Fibroblast of lung (primary cell): Measurements from ENCODE around the gene ARHGEF6. TPM values are rescaled to one million over a fixed set of nuclear protein-coding genes. Genes with fewer than 3 reads are reported as not detected.

Source experiments
- DNase-seq, 2 donors: peaks; one replicate each; pipeline versions ENCODE4 v3.0.0 to v3.0.0-alpha.2; 2010; ENCODE audit warnings: low read depth in 2 of 2
- H2AFZ ChIP-seq: 2 replicates; pipeline ENCODE4 v1.5.1; 2012; ENCODE audit warnings: low read length, control low read depth, inconsistent platforms
- H3K27ac ChIP-seq: 2 replicates; pipeline ENCODE4 v1.5.1; 2011; ENCODE audit warnings: low read length, control low read depth; ENCODE audit not compliant: insufficient read depth
- H3K27me3 ChIP-seq: 2 replicates; pipeline ENCODE4 v1.5.1; 2011; ENCODE audit warnings: mild to moderate bottlenecking, low read length; ENCODE audit not compliant: control insufficient read depth, insufficient read depth
- H3K36me3 ChIP-seq: 2 replicates; pipeline ENCODE4 v1.5.1; 2011; ENCODE audit warnings: low read length; ENCODE audit not compliant: control insufficient read depth, insufficient read depth
- H3K4me1 ChIP-seq: 2 replicates; pipeline ENCODE4 v1.5.1; 2011; ENCODE audit warnings: low read length; ENCODE audit not compliant: control insufficient read depth, insufficient read depth; ENCODE audit errors: extremely low read depth
- H3K4me2 ChIP-seq: 2 replicates; pipeline ENCODE4 v1.5.1; 2011; ENCODE audit warnings: low read length, control low read depth; ENCODE audit not compliant: insufficient read depth; ENCODE audit errors: extremely low read depth
- H3K4me3 ChIP-seq, 4 experiments: fragments of 200-600 bp in 1 of 4; sonication (generic) in 1 of 4; replicated peaks in 1 of 4; 2 replicates each; pipeline ENCODE4 v1.5.1; 2011 to 2016; ENCODE audit warnings: low read length in 4 of 4, low read depth in 3 of 4, mild to moderate bottlenecking in 3 of 4, control low read depth in 2 of 4, inconsistent platforms in 1 of 4, mixed read lengths in 1 of 4; ENCODE audit not compliant: insufficient read depth in 1 of 4; ENCODE audit errors: control extremely low read depth in 1 of 4
- H3K79me2 ChIP-seq: 2 replicates; pipeline ENCODE4 v1.5.1; 2012; ENCODE audit warnings: mild to moderate bottlenecking, low read length, inconsistent platforms; ENCODE audit not compliant: control insufficient read depth, insufficient read depth
- H3K9ac ChIP-seq: 2 replicates; pipeline ENCODE4 v1.5.1; 2011; ENCODE audit warnings: mild to moderate bottlenecking, low read length, control low read depth; ENCODE audit not compliant: insufficient read depth
- H3K9me3 ChIP-seq: 2 replicates; pipeline ENCODE4 v1.5.1; 2012; ENCODE audit warnings: low read depth, low read length; ENCODE audit not compliant: control insufficient read depth, insufficient read depth
- H4K20me1 ChIP-seq: 2 replicates; pipeline ENCODE4 v1.5.1; 2011; ENCODE audit warnings: low read length; ENCODE audit not compliant: control insufficient read depth, insufficient read depth; ENCODE audit errors: extremely low read depth
- CTCF ChIP-seq, 2 donors: IDR thresholded peaks in 1 of 2; conservative IDR thresholded peaks in 1 of 2; 1 replicate in 1 of 2; 2 replicates in 1 of 2; pipeline ENCODE4 v1.5.1; 2011 to 2012; ENCODE audit warnings: low read length in 2 of 2, control low read depth in 1 of 2, inconsistent platforms in 1 of 2, low read depth in 1 of 2, mild to moderate bottlenecking in 1 of 2
- EZH2 ChIP-seq: IDR thresholded peaks from 2 replicates; pipeline ENCODE4 v1.5.1; 2012; ENCODE audit warnings: low read length, control low read depth, mild to moderate bottlenecking; ENCODE audit errors: missing control alignments
- polyA plus RNA-seq, 2 donors: library from polyadenylated mRNA; depleted of rRNA in 1 of 2; stranded (reverse) in 1 of 2; unstranded in 1 of 2; fragments of >200 nt; gene quantifications; 2 replicates each; pipeline ENCODE4 v1.2.1, GENCODE V29; 2011 to 2012; ENCODE audit warnings: missing spikeins in 1 of 2
- total RNA-seq: library from RNA; depleted of rRNA; stranded (reverse); fragments of >200 nt; gene quantifications from 2 replicates; pipeline ENCODE4 v1.2.1, GENCODE V29; 2014

ARHGEF6 gene
- total and polyA plus RNA-seq, 2 donors (not counting 1 experiment from before 2014, with no cell fraction given), result 30.1 to 32.5 TPM

DNA sequence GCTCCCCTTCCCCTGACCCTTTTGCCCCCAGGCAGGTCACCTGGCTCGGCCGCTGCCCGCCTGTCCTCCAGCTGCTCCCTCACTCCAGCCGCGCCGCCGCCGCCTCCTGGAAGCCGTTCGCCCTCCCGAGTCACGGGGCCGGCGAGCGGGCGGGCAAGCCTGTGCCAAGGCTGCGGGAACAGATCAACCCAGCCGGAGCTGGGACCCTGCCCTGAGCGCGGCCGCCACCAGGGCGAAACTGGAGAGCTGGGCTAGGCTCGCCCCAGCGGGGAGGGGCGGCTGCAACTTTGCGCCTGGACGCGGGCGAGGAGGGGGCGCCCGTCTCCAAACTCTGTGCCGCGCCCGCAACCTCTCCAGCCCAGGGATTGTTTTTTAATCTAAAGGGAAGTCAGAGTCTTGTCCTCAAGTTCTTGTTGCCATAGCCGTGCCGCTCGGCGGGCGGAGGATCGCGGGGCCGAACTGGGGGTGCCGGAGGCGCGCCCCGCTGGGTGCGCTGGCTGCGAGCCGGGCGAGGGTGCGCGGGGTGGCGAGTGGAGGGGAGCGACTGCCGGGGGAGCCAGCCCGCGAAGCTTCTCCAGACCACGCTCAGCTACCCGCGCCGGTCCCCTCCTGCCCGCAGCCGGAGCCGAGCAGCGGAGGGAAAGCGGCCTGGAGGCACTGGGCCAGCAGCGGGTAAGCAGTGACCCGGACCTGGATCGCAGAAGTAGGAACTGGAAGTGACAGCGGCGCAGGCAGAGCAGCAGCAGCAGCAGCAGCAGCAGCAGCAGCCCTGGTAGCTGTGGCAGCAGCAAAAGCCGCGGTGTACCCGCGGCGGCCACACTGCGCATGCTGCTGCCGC, 13.4 kb downstream of the ARHGEF6 start:
- TF ChIP-seq EZH2 (no peak), CTCF (conservative IDR thresholded peaks at IDR 0.05 in 1 of 2, IDR thresholded peaks at IDR 0.05 in 1 of 2; ENCODE audit: low read depth in 1 of 2, low read length in 2 of 2) (peak in 1 of 2 donors; percentile 16)
- peak overlapping the region; percentile 61 for H3K27ac ChIP-seq
- H4K20me1 ChIP-seq, result no peaks in the 10 kb centered on the region
- no peaks in the 10 kb centered on the region for H3K36me3 ChIP-seq
- peak overlapping the region; percentile 69 for H3K9ac ChIP-seq
- no peaks in the 10 kb centered on the region for H3K27me3 ChIP-seq
- peaks cover 2% of the 10 kb centered on the region for H3K4me1 ChIP-seq
- peak overlapping the region; percentile 24 for H2AFZ ChIP-seq
- peak overlapping the region; percentile 90 for H3K4me2 ChIP-seq
- peak; percentile 60 to 63 for DNase-seq
- peak overlapping the region; percentile 34 to 63 (median 52) for H3K4me3 ChIP-seq
- no peaks in the 10 kb centered on the region for H3K79me2 ChIP-seq
- H3K9me3 ChIP-seq, result no peaks in the 10 kb centered on the region

DNA sequence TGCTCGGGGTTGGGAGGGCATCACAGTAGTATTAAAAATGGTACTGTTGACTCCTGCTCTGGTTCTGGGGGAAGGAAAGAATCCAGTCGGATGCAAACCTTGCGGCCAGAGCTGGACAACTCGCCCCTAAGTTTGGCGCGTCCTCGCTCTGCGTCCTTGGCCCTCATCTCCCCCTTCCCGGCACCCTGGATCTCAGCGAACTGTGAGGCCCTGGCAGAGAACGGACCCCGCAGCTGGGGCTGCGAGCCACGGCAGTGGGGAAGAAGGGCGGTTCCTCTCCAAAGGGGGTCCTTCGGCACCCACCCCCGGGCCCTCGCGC, 14.0 kb downstream of the ARHGEF6 start:
- no peak for TF ChIP-seq CTCF (conservative IDR thresholded peaks at IDR 0.05 in 1 of 2, IDR thresholded peaks at IDR 0.05 in 1 of 2; ENCODE audit: low read depth in 1 of 2, low read length in 2 of 2)
- TF ChIP-seq EZH2, result no peak
- Histone ChIP-seq H4K20me1 (no peaks in the 10 kb centered on the region), H3K4me2 (peak overlapping the region; percentile 90), H3K4me1 (peaks cover 2% of the 10 kb centered on the region), H3K27me3 (no peaks in the 10 kb centered on the region), H2AFZ (peak overlapping the region; percentile 55), H3K27ac (peak overlapping the region; percentile 39), H3K9ac (peak overlapping the region; percentile 69), H3K4me3 (peak overlapping the region; percentile 33 to 63 (median 52)), H3K9me3 (no peaks in the 10 kb centered on the region), H3K79me2 (no peaks in the 10 kb centered on the region), H3K36me3 (no peaks in the 10 kb centered on the region)
- DNase-seq, result no peak

DNA sequence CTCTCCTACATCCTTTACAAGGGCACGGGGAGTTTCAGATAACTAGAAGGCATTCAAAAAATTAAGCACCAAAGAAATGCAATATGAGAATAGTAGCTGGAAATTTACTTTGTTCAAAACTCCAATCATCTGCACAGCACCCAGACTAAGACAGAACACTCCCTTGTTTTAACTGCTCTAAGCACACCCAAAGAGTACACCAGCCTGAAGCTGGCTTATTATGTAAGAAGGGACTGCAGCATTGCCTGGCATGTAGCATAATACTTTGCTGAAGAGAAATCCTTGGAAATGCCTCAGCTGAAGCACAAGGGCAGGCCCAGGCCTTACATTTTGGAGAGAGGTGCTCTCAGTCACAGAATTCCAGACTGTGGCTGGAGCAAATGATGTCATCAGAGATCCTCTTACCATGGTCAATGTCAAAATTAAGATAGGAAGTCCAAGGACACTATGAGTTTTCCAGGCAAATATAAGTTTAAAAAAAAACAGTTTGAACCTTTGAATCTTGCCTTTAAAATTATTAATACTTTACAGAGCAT, 14.8 kb downstream of the ARHGEF6 start:
- Histone ChIP-seq H3K4me3 (peak overlapping the region in 1 of 4 experiments; percentile 63), H3K27me3 (no peaks in the 10 kb centered on the region)

More for the DNA sequence above, 14.8 kb downstream of the ARHGEF6 start:
- no peaks in the 10 kb centered on the region for H3K36me3 ChIP-seq
- no peak for DNase-seq
- no peak overlapping the region for H3K9ac ChIP-seq
- H3K79me2 ChIP-seq, result no peaks in the 10 kb centered on the region
- no peak overlapping the region for H2AFZ ChIP-seq
- no peak overlapping the region for H3K27ac ChIP-seq
- H3K9me3 ChIP-seq, result no peaks in the 10 kb centered on the region
- peaks cover 2% of the 10 kb centered on the region for H3K4me1 ChIP-seq
- TF ChIP-seq CTCF (conservative IDR thresholded peaks at IDR 0.05 in 1 of 2, IDR thresholded peaks at IDR 0.05 in 1 of 2; ENCODE audit: low read depth in 1 of 2, low read length in 2 of 2) (no peak), EZH2 (no peak)
- no peaks in the 10 kb centered on the region for H4K20me1 ChIP-seq
- H3K4me2 ChIP-seq, result peak overlapping the region; percentile 59
